ENCODE results near the gene XYLB.
"Not testable (repeated sequence)": the region's sequence is repeated elsewhere in the genome, so short reads cannot be mapped to it uniquely, and the experiment has no call there.

- TF ChIP-seq L3MBTL2 (conservative IDR thresholded peaks at IDR 0.05); SP1 (IDR thresholded peaks at IDR 0.05): not testable (repeated sequence)
Measured at GRCh38 chr3:38443205-38443604, 96.6 kb downstream of the XYLB start.

Data from HEK293T (cell line).